Measurements from ENCODE around the gene TMA7.

DNA sequence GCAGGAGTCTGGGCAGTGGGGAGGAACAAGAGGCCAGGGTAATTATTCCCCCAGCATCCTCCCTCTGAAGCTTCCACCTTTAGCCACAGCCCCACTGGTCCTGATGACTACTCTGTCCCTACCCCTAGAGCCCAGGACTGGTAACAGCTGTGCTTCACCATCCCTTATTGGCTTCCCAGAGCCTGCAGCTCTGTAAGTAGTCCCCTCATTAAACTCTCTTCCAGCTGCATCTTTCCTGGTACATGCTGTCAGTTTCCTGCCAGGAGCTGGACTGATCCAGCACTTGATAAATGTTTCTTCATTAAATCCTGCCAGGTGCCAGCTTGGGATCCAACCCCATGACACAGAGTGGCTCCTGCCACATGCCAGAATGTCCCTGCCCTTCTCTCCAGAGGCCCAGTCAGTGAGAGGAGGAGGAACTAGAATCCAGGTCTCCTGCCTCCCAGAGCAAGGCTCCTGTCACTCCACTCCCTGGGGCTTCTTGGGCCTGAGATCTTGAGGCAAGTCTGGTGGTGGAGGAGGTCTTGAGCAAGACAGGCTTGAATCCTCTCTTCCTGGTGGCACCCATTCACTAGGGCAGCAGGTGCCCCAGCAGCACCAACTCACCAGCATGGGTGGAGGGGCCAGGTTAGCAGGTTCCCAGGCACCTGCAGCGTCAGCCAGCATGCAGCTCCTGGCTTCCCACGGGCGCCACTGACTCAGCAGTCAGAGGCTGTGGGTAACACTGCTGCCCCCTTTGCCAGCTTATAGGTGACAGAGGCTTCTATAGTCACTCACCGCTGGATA is 40.5 kb upstream of the TMA7 start:
- TF ChIP-seq YY1 (IDR thresholded peaks at IDR 0.05; ENCODE audit: insufficient read depth, insufficient read length) (no peak), ZNF274 (IDR thresholded peaks at IDR 0.05; ENCODE audit: low read depth, low read length) (no peak)
